T-helper 1 cell treated with Interleukin-12 subunit alpha and Interleukin-12 subunit beta and Interleukin-4 antibody, amounts not matched to agents 30 ng/mL and 1 ng/mL, for 36 hours (primary cell): ENCODE results near the gene RTF1. TPM values are rescaled to one million over a fixed set of nuclear protein-coding genes. Genes with fewer than 3 reads are reported as not detected.
"Not testable (repeated sequence)": the region's sequence is repeated elsewhere in the genome, so short reads cannot be mapped to it uniquely, and the experiment has no call there.

Experiments
- intact Hi-C: fragments of 100-400 bp; cut with micrococcal nuclease; formaldehyde crosslinking; loops from one replicate; pipeline ENCODE4 v1.15.1; 2024
- total RNA-seq: library from RNA; stranded (reverse); gene quantifications from 2 replicates; pipeline ENCODE4 v1.2.3, GENCODE V29; 2022

The RTF1 gene
- total RNA-seq, 1 donor from 2014 or later, result 43.9 TPM

DNA sequence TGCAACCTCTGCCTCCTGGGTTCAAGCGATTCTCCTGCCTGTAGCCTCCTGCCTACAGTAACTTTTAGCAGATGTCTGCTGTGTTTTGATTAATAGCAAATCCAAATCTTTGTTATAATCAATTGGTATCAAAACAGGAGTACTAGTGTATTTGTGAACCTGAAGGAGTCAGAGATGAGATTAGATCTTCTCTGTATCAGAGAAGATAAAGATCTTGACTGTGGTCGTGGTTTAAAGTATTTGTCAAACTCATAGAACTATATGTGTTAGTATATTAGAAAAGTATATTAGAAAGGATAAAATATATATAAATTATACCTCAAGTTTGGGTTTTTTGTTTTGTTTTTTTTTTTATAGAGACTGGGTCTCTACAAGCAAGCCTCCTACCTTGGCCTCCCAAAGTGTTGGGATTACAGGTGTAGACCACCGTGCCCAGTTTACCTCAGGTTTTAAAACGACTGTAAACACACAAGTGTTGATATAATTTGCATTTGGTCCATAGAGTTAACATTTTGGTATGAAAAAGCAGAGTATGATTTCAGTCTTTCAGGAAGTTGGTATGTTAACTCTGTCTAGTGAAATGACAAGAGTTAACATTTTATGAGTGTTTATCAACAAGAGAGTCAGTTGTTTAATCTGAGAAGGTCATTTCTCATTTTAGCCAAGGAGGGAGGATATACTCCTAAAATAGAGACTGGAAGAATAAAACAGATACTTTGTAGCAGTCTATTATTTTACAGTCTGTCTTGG is 18.3 kb downstream of the RTF1 start:
- intact Hi-C loops, result no loop called here

DNA sequence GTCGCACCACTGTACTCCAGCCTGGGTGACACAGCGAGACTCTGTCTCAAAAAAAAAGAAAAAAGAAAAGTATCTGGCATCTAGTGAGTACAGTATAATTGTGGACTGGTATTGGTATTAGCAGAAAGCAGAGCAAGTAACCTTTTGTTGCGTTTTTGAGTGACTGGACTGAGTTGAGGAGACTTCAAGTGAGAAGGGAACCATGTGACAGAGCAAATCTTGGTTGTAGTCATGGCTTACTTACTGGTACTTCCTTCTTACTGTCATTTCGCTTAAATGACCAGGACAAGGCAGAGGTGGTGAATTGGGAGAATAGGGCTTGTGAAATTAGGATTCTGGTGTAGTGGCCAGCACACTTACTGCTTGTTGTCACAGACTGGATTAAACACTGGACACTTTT is 20.6 kb downstream of the RTF1 start:
- intact Hi-C loops, result no loop called here

GRCh38 chr15:41438206-41438605 is 21.3 kb downstream of the RTF1 start:
- intact Hi-C loops, result no loop called here

DNA sequence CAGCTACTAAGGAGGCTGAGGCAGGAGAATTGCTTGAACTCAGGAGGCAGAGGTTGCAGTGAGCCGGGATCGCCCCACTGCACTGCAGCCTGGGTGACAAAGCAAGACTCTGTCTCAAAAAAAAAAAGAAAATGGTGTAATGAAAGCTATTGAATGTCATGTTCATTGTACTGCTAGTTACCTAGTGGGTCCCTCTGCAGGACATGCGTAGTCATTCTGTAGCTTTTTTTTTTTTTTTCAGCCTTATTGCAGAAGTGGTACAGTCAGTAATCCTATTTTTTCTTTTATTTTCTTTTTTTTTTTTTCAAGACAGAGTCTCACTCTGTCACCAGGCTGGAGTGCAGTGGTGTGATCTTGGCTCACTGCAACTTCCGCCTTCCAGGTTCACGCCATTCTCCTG is 21.9 kb downstream of the RTF1 start:
- intact Hi-C loops, result not testable (repeated sequence)

DNA sequence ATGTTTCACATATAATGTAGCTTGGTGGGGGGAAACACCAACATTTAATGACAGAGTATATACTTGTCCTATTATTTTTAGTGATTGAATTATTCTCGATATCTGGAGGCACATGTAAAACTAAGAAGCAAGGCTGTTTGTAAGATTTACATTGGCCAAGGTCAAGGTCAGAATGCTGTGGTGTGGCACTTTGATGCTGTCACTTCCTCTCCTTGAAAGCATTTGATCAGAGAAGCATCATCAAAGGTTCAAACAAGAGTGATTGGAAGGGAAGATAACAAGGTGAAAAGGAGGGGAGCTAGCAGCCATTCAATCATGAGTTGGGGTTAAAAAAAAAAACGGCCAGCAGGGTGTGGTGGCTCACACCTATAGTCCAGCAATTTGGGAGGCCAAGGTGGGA is 26.4 kb downstream of the RTF1 start:
- intact Hi-C loops, result no loop called here

DNA sequence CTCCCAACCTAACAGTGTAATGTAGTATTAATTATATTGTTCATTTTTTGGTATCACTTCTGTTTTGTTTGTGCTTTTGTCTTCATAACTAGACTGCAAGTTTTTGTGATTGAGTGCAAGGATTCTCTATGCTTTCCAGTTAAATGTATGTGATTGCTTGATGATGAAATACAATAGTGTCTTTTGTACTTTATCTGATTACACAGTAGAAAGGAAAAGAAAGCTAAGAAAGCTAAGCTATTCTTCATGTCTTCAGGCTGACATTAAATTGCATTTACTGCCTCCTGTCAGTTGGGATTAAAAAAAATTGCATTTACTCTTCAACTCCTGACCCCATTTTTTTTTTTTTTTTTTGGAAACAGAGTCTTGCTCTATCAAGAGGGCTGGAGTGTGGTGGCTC is 28.5 kb downstream of the RTF1 start:
- intact Hi-C loops, result no loop called here

DNA sequence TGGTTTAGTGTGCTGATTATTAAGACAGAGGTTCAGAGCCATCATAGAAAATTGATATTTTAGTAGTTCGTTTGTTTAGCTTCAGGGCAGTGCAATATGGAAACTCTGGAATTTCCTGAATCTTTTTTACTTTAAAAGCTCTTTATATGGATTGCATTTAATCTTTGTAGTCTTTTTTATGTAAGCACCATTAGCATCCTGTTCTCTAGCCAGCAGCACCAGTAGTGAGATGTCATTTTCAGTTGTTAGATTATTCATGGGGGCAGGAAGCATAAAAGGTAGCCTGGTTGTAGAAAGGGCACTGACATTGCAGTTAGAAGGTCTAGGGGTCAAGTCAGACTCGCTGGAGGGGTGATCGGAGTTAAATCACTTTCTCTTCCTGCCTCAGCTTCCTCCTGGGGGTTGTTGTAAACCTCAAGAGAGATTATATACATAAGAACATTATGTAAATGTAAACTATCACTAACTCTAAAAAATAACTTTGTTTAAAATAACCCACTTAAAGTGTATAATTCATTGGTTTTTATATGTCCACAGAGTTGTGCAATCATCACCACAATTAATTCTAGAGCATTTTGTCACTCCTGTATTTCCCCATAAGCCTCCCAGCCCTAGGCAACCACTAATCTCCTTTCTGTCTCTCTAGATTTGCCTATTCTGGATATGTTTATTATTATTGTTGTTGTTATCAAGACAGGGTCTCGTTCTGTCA is 45.3 kb downstream of the RTF1 start:
- intact Hi-C loops, result no loop called here

GRCh38 chr15:41464889-41465580 is 48.1 kb downstream of the RTF1 start:
- intact Hi-C loops, result loop anchor here (1.0 to 5.0 kb wide), 4 partner anchors 36 to 232 kb away; partner anchors contain the start of gene TYRO3

DNA sequence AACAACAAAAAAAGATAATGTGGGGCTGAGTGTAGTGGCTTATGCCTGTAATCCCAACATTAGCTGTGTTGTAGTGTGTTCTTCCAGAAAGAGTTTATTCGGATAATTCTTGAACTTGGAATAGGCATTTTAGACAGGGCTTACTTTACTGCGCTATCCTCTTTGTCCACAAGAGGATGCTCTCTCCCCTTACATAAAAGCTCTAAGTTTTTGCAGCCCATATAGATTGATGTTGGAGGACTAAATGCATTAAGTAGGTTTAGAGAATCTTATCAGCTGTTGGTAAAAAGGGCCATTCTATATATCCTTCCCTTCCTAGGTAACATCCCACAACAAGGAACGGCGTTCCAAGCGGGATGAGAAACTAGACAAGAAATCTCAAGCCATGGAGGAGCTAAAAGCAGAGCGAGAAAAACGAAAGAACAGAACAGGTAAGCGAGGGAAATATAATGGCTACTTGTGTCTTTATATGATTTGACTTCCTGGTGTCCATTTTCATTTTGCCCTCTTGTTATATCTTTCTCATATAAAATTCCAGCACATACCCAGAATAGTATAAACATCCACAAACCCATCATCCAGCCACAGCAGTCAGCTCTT is 49.0 kb downstream of the RTF1 start:
- intact Hi-C loops, result loop anchor here (1.0 to 5.0 kb wide), 12 partner anchors 17 to 439 kb away; partner anchors contain the start of genes ITPKA, MAPKBP1, RPAP1 and TYRO3

DNA sequence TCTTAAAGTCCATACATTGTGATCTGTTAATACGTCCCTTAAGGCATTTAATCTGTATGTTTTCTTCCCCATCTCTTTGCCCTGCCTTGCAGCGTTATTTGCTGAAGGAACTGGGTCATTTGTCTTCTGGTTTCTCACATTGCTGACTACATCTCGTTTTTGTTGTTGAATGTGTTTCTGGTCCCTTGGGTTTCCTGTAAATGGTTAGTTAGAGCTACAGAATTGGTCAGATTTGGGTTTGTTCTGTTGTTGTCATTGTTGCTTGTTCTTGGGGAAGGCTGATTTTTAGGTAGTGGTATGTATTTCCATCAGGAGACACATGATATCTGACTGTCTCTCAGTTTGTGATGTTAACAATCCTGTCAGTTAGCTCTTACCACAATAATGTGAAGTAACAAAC is 49.8 kb downstream of the RTF1 start:
- intact Hi-C loops, result loop anchor here (1.0 to 5.0 kb wide), 9 partner anchors 16 to 438 kb away; partner anchors contain the start of genes ITPKA, MAPKBP1 and RPAP1

DNA sequence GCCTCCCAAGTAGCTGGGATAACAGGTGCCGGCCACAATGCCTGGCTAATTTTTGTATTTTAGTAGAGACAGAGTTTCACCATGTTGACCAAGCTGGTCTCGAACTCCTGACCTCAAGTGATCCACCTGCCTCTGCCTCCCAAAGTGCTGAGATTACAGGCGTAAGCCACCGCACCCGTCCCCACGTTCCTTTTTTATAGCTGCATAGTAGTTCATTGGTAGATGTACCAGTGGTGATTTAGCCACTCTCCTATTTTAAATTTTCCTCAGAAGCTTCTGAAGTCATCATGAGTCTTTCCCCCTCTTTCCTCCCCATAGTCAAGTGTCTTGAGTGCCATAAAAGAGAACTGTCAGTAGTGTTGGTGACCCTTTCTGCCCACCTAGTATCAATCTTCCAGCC is 52.7 kb downstream of the RTF1 start:
- intact Hi-C loops, result loop anchor here (5.0 kb wide), 1 partner anchor 228 kb away; no protein-coding TSS in a partner anchor

DNA sequence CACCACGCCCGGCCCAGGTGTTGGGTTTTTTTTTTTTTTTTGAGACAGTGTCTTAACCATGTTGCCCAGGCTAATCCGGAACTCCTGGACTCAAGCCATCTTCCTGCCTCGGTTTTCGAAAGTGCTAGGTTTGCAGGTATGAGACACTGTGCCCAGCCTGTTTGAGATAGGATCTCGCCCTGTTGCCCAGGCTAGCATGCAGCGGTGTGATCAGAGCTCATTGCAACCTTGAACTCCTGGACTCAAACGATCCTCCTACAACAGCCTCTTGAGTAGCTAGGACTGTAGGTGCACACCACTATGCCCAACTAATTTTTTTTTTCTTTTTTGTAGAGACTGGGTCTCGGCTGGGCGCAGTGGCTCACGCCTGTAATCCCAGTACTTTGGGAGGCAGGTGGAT is 56.5 kb downstream of the RTF1 start:
- intact Hi-C loops, result no loop called here

DNA sequence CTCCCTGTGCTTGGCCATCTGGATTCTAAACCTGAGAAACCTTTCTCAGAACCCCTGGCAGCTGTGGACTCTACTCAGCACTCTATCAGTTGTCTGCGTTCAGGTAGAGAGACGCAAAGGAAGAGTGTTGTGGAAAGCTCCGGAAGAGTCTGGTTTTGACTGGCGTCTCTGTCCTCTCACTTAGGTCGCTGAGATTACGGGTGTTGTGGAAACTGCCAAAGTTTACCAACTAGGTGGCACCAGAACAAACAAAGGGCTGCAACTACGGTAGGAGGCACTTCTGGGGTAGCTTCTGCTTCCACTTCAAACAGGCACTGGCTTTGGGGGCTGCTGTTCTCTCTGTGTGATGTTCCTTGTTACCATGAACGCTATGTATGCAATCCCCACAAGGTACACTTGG is 57.5 kb downstream of the RTF1 start:
- intact Hi-C loops, result no loop called here

- intact Hi-C loops, result no loop called here
Measured at GRCh38 chr15:41474941-41475340, 58.0 kb downstream of the RTF1 start.

DNA sequence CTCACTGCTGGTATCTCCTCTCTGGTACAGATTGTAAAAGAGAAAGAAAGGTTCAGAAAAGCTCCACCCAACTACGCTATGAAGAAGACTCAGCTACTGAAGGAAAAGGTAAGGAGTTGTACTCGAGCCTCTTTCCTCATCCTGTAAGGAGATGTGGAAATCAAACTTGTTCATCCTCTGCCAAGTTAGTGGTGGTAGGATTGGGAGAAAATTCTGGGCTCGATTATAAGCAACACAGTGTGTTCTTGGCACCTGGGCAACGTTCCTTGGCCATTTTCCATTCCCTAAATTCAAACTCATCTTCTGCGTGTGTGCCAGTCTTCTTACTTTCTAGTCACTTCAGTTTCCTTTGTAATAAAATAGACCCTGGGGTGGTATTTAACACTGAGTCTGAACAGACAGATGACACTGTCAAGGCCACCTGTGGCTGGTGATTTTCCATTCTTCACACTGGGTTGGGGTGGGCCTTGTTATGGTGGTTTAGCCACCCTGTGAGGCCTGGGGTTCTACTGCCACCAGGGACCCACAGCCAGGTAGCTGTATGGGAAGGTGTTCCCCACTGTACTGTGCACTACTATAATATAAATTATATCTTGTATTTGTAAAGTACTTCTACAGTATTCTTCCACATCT is 59.6 kb downstream of the RTF1 start:
- intact Hi-C loops, result no loop called here

DNA sequence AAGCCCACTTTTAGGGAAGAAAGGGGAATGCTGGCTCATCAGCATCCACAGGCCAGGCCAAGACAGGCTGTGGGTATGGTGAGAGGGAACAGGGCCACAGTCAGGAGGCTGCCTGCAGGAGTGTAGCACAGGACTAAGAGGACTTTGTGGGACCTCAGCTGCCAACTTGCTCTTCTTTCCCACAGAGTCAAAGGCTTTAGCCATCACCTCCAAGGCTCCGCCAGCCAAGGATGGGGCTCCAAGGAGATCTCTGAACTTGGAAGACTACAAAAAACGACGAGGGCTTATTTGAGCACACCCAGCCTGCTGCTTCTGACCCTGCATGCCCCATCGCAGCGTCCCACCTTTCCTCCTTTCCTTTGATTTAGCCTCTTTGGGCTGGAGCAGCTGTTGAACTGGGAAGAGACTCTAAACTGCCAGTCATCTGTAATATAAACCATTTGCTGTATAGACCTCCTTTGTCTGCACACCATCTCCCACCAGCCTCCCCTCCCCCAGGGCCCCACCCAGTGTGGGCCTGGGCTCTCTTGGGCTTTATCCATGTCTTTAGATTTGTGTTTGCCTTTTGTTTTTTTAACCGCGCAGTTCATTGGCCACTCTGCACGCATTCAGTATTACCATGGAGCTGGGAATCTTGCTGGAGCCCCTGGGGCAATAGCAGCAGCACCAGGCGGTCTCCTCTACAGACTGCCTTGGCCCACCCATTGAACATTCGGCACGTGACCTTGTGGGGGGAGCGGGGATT is 63.7 kb downstream of the RTF1 start:
- intact Hi-C loops, result loop anchor here (10.0 kb wide), 1 partner anchor 794 kb away; the partner anchor contains the start of genes GANC and TMEM87A

DNA sequence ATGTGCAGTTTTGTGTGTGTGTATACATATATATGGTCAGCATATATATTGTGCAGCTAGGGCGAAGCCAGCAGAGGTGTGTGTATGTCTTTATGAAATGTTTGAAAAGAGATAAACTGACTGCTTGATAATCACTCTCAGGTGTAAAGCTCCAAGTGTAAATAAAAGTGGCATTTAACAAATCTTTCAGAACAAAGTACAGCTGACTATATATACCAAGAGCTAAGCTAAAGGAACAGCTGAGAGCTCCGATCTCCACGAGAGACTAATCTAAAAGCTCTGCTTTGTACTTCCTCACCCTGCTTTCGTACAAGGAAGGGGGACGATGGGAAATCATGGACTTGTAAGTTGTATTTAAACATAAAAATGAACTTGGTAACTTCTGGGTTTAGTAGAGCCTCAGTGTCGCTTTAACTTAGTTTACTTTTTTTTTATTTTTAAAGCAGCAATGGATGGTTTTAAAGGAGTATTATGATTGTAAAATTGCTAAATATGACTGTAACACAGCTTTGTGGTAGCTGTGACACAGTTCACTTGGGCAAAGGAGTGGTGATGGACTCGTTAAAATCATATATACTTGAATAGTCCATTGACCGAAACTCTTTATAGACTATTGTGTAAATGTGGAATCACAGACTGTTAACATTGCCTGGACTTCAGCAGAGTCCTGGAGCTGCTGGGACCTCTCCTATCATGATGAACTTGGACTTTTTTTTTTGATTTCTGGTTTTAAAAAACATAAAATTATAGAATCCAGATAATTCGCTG is 65.4 kb downstream of the RTF1 start:
- intact Hi-C loops, result loop anchor here (2.0 to 10.0 kb wide), 2 partner anchors 15 to 793 kb away; partner anchors contain the start of genes GANC and TMEM87A

DNA sequence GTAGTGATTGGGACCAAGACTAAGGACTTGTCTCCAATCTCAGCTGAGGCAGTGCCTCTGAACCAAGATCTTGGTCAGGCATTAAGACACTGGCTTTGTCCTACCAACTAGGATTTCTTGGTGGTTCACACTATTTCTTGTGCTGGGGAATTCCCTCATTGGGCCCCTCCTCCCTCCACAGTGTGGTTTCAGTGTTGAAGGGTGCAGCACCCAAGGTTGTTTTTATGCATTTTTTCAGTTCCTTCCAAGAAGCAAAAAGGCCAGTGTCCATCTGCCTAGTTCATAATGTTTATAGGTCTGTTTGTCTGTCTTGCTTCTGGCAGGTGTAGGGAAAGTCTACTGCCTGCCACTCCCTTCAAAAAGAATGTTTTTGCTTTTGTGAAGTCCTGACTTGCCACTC is 66.2 kb downstream of the RTF1 start:
- intact Hi-C loops, result loop anchor here (1.0 to 10.0 kb wide), 3 partner anchors 10 to 792 kb away; partner anchors contain the start of genes GANC, ITPKA and TMEM87A

- intact Hi-C loops, result loop anchor here (1.0 to 10.0 kb wide), 3 partner anchors 10 to 791 kb away; partner anchors contain the start of genes GANC, ITPKA and TMEM87A
Measured at GRCh38 chr15:41483519-41483918, 66.6 kb downstream of the RTF1 start.
